Smooth muscle cell (in vitro differentiated cells): ENCODE results near the gene SPHK2. TPM values are rescaled to one million over a fixed set of nuclear protein-coding genes. Genes with fewer than 3 reads are reported as not detected.

Experiments used
- DNase-seq: peaks from one replicate; lab custom pipeline; 2025; ENCODE audit not compliant: unreplicated experiment; lab: John Stamatoyannopoulos, UW
- H2AFZ ChIP-seq: fragments of 200-600 bp; sonication (generic); 2 replicates; pipeline ENCODE4 v1.6.0; 2016; ENCODE audit warnings: antibody characterized with exemption, low read depth, mild to moderate bottlenecking
- H3F3A ChIP-seq: fragments of 200-600 bp; sonication (generic); 2 replicates; pipeline ENCODE4 v1.6.0; 2017; ENCODE audit warnings: antibody characterized with exemption, low read depth
- H3K27ac ChIP-seq: fragments of 200-600 bp; sonication (generic); 2 replicates; pipeline ENCODE4 v1.5.1; 2016; ENCODE audit warnings: low read depth, mild to moderate bottlenecking
- H3K27me3 ChIP-seq: fragments of 200-600 bp; sonication (generic); 2 replicates; pipeline ENCODE4 v1.6.1; 2016; ENCODE audit warnings: low read depth, mild to moderate bottlenecking
- H3K36me3 ChIP-seq: fragments of 200-600 bp; sonication (generic); 2 replicates; pipeline ENCODE4 v1.5.1; 2016; ENCODE audit warnings: low read depth
- H3K4me1 ChIP-seq: fragments of 200-600 bp; sonication (generic); 2 replicates; pipeline ENCODE4 v1.5.1; 2016; ENCODE audit warnings: low read depth
- H3K4me2 ChIP-seq: fragments of 200-600 bp; sonication (generic); 2 replicates; pipeline ENCODE4 v1.6.0; 2016; ENCODE audit warnings: mild to moderate bottlenecking
- H3K4me3 ChIP-seq: fragments of 200-600 bp; sonication (generic); 2 replicates; pipeline ENCODE4 v1.5.1; 2016; ENCODE audit warnings: mild to moderate bottlenecking
- H3K79me2 ChIP-seq: fragments of 200-600 bp; sonication (generic); 2 replicates; pipeline ENCODE4 v1.6.0; 2016; ENCODE audit warnings: low read depth, mild to moderate bottlenecking
- H3K9ac ChIP-seq: fragments of 200-600 bp; sonication (generic); 2 replicates; pipeline ENCODE4 v1.6.0; 2016; ENCODE audit warnings: low read depth
- H3K9me3 ChIP-seq: fragments of 200-600 bp; sonication (generic); replicated peaks from 2 replicates; pipeline ENCODE4 v1.5.1; 2016; ENCODE audit warnings: low read depth
- H4K20me1 ChIP-seq: fragments of 200-600 bp; sonication (generic); 2 replicates; pipeline ENCODE4 v1.6.0; 2016; ENCODE audit warnings: low read depth
- CTCF ChIP-seq: fragments of 200-600 bp; sonication (generic); IDR thresholded peaks from 2 replicates; pipeline ENCODE4 v1.5.1; 2017; ENCODE audit warnings: borderline replicate concordance, mild to moderate bottlenecking, antibody characterized with exemption; ENCODE audit not compliant: insufficient read depth, poor library complexity, severe bottlenecking
- WGBS: methylation state at CpG from one replicate; pipeline ENCODE4 v1.1.7; 2016; ENCODE audit warnings: low lambda C conversion rate; 5-methylcytosine and 5-hydroxymethylcytosine counted together
- polyA plus RNA-seq: library from polyadenylated mRNA; unstranded; fragments of >200 nt; fragmentation: Nextera tagmentation; extraction: Ambion mirVana; gene quantifications from 2 replicates; pipeline ENCODE4 v1.2.1, GENCODE V29; 2016
- total RNA-seq: library from RNA; depleted of rRNA; stranded (reverse); fragments of >200 nt; gene quantifications from 2 replicates; pipeline ENCODE4 v1.2.3, GENCODE V29; 2014

Gene SPHK2
- total and polyA plus RNA-seq, 2 experiments from 2014 or later, result 8.2 to 9.3 TPM

- WGBS, result 39% methylated on average over 28 of the region's 28 CpGs
- H3K27ac ChIP-seq, result no peak overlapping the region
Measured at GRCh38 chr19:48674921-48675824, 55.9 kb downstream of the SPHK2 start.

GRCh38 chr19:48676487-48676886 is 57.2 kb downstream of the SPHK2 start:
- Histone ChIP-seq H3F3A (no peaks in the 10 kb centered on the region), H3K9ac (no peak overlapping the region), H3K4me1 (peaks cover 7% of the 10 kb centered on the region), H3K4me2 (no peak overlapping the region), H3K27me3 (no peaks in the 10 kb centered on the region), H4K20me1 (peaks cover 5% of the 10 kb centered on the region), H3K36me3 (no peaks in the 10 kb centered on the region), H3K4me3 (no peak overlapping the region), H3K9me3 (no peaks in the 10 kb centered on the region), H3K27ac (no peak overlapping the region), H2AFZ (no peak overlapping the region), H3K79me2 (no peaks in the 10 kb centered on the region)
- no peak for DNase-seq
- TF ChIP-seq CTCF, result no peak
- 89% methylated on average over 16 of the region's 17 CpGs for WGBS

More at GRCh38 chr19:48674921-48675824, 55.9 kb downstream of the SPHK2 start:
- peak; percentile 36 for DNase-seq
- Histone ChIP-seq H3K4me2 (peak overlapping the region; percentile 27), H3K36me3 (no peaks in the 10 kb centered on the region), H3K4me3 (no peak overlapping the region), H2AFZ (no peak overlapping the region), H4K20me1 (no peaks in the 10 kb centered on the region), H3K79me2 (no peaks in the 10 kb centered on the region), H3F3A (no peaks in the 10 kb centered on the region), H3K9me3 (no peaks in the 10 kb centered on the region), H3K27me3 (no peaks in the 10 kb centered on the region), H3K4me1 (peaks cover 7% of the 10 kb centered on the region), H3K9ac (no peak overlapping the region)
- peak; percentile 79 for TF ChIP-seq CTCF

- 77% methylated on average over 12 of the region's 13 CpGs for WGBS
- no peak for TF ChIP-seq CTCF
Measured at GRCh38 chr19:48676887-48677286, 57.6 kb downstream of the SPHK2 start.

More at GRCh38 chr19:48676887-48677286, 57.6 kb downstream of the SPHK2 start:
- DNase-seq, result no peak
- Histone ChIP-seq H3K79me2 (no peaks in the 10 kb centered on the region), H4K20me1 (peaks cover 5% of the 10 kb centered on the region), H3K9me3 (no peaks in the 10 kb centered on the region), H3K36me3 (no peaks in the 10 kb centered on the region), H3K4me2 (no peak overlapping the region), H2AFZ (no peak overlapping the region), H3K9ac (no peak overlapping the region), H3K4me1 (peaks cover 7% of the 10 kb centered on the region), H3K27me3 (no peaks in the 10 kb centered on the region), H3F3A (no peaks in the 10 kb centered on the region), H3K4me3 (no peak overlapping the region), H3K27ac (peak overlapping the region; percentile 11)
